Cardiac muscle cell (in vitro differentiated cells and primary cell): ENCODE results near the gene KMT5B. TPM values are rescaled to one million over a fixed set of nuclear protein-coding genes. Genes with fewer than 3 reads are reported as not detected.

ENCODE experiments used
- DNase-seq, 2 donors: peaks; one replicate each; pipeline versions ENCODE4 v3.0.0 to v3.0.0-alpha.2; 2010 to 2017; ENCODE audit warnings: low read depth in 1 of 2, low spot score in 1 of 2
- H3K27ac ChIP-seq: fragments of 200-600 bp; sonication (generic); 2 replicates; pipeline ENCODE4 v1.5.1; 2016
- H3K27me3 ChIP-seq: fragments of 200-600 bp; sonication (generic); 2 replicates; pipeline ENCODE4 v1.6.0; 2016; ENCODE audit warnings: control low read depth
- H3K36me3 ChIP-seq: fragments of 200-600 bp; sonication (generic); 2 replicates; pipeline ENCODE4 v1.5.1; 2016; ENCODE audit warnings: control low read depth
- H3K4me1 ChIP-seq: fragments of 200-600 bp; sonication (generic); 2 replicates; pipeline ENCODE4 v1.8.1; 2017; ENCODE audit warnings: low read depth, mild to moderate bottlenecking, mixed run types
- H3K4me3 ChIP-seq: fragments of 200-600 bp; sonication (generic); 2 replicates; pipeline ENCODE4 v1.5.1; 2016; ENCODE audit warnings: mild to moderate bottlenecking
- H3K9me3 ChIP-seq: fragments of 200-600 bp; sonication (generic); 2 replicates; pipeline ENCODE4 v1.5.1; 2017; ENCODE audit warnings: low read depth, mild to moderate bottlenecking, control low read depth
- polyA plus RNA-seq: library from polyadenylated mRNA; unstranded; fragments of >200 nt; fragmentation: Nextera tagmentation; extraction: Ambion mirVana; gene quantifications from 2 replicates; pipeline ENCODE4 v1.2.1, GENCODE V29; 2016
- total RNA-seq: library from RNA; depleted of rRNA; stranded (reverse); fragments of >200 nt; gene quantifications from 2 replicates; pipeline ENCODE4 v1.2.3, GENCODE V29; 2016
- TF ChIP-seq, protein P1 (sequence below): IDR thresholded peaks from 2 replicates; pipeline ENCODE4 v1.5.1; 2012; ENCODE audit warnings: low read depth, mild to moderate bottlenecking, low read length

The KMT5B gene
- total and polyA plus RNA-seq, 2 experiments from 2014 or later, result 34.1 to 36.7 TPM

DNA sequence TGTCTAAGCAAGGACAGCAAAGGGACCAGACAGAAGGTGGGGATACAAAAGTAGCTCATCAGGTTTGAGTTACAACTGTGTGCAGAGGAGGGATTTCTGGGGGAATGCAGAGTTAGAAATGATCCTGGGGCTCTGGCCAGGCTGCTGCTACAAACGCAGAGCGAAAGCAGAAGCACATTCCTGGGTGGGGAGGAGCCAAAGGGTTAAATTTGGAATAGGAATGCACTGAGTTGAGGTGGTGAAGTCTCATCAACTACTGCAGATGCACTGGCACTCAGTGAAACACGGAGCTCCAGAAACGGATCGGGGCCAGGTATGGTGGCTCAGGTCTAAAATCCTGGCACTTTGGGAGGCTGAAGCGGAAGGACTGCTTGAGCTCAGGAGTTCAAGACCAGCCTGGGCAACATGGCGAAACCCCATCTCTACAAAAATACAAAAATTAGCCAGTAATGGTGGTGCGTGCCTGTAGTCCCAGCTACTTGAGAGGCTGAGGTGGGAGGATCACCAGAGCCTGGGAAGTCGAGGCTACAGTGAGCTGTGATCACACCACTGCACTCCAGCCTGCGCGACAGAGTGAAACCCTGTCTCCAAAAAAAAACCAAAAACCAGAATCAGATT lies 95.1 kb downstream of the KMT5B start:
- Histone ChIP-seq H3K27ac (peak overlapping the region; percentile 99), H3K4me3 (peak overlapping the region; percentile 63), H3K4me1 (peaks cover 43% of the 10 kb centered on the region), H3K36me3 (no peaks in the 10 kb centered on the region), H3K27me3 (no peaks in the 10 kb centered on the region), H3K9me3 (no peaks in the 10 kb centered on the region)
- peak in 1 of 2 donors; percentile 88 for DNase-seq
- TF ChIP-seq, protein P1, sequence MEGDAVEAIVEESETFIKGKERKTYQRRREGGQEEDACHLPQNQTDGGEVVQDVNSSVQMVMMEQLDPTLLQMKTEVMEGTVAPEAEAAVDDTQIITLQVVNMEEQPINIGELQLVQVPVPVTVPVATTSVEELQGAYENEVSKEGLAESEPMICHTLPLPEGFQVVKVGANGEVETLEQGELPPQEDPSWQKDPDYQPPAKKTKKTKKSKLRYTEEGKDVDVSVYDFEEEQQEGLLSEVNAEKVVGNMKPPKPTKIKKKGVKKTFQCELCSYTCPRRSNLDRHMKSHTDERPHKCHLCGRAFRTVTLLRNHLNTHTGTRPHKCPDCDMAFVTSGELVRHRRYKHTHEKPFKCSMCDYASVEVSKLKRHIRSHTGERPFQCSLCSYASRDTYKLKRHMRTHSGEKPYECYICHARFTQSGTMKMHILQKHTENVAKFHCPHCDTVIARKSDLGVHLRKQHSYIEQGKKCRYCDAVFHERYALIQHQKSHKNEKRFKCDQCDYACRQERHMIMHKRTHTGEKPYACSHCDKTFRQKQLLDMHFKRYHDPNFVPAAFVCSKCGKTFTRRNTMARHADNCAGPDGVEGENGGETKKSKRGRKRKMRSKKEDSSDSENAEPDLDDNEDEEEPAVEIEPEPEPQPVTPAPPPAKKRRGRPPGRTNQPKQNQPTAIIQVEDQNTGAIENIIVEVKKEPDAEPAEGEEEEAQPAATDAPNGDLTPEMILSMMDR, result no peak

DNA sequence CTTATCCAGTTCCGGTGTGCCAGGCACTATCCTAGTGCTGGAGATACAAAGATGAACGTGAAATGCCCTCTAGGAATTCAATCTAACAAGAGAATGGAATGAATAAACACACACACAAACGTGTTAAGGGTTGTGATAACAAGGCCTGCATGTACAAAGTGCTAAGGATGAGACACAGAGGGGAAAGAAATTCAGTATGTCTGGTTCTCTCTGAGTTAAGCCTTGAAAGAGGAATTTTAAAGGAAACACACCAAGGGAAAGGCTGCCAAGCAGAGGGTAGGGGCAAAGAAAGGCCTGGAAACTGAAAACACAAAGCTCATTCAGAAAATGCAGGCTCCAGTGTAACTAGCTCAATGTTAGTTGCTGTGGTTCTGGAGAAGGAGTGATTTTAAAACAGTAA lies 96.1 kb downstream of the KMT5B start:
- Histone ChIP-seq H3K4me3 (no peak overlapping the region), H3K27ac (peak overlapping the region; percentile 99), H3K9me3 (no peaks in the 10 kb centered on the region), H3K27me3 (no peaks in the 10 kb centered on the region), H3K36me3 (no peaks in the 10 kb centered on the region), H3K4me1 (peaks cover 36% of the 10 kb centered on the region)
- TF ChIP-seq, protein P1, result no peak
- DNase-seq, result no peak

DNA sequence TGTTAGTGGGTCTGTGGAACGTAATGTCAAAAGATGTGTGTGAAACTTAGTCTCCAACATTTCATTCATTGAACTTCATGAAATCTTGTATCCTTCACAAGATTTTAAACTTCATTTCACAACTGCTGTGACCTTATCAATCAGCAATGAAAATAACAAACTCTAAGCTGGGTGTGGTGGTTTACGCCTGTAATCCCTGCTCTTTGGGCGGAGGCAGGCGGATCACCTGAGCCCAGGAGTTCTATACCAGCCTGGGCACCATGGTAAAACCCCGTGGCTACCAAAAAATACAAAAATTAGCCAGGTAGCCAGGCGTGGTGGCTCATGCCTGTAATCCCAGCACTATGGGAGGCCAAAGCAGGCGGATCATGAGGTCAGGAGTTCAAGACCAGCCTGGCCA lies 97.0 kb downstream of the KMT5B start:
- peak overlapping the region; percentile 42 for H3K27ac ChIP-seq
- TF ChIP-seq, protein P1, result no peak
- no peak overlapping the region for H3K4me3 ChIP-seq
- DNase-seq, result no peak
- H3K27me3 ChIP-seq, result no peaks in the 10 kb centered on the region
- peaks cover 32% of the 10 kb centered on the region for H3K4me1 ChIP-seq
- H3K9me3 ChIP-seq, result no peaks in the 10 kb centered on the region
- H3K36me3 ChIP-seq, result no peaks in the 10 kb centered on the region

DNA sequence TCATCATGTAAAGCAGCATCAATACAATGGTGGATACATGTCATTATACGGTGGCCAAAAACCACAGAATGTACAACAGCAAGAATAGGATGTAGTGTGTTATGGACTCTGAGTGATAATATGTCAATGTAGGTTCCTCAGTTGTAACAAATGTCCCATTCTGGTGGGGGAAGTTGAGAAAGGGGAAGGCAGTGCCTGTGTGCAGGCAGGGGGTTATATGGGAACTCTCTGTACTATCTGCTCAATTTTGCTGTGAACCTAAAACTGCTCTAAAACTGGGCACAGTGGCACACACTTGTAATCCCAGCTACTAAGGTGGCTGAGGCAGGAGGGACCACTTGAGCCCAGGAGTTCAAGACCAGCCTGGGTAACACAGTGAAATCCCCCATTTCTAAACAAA lies 97.8 kb downstream of the KMT5B start:
- H3K27me3 ChIP-seq, result no peaks in the 10 kb centered on the region
- no peak for DNase-seq
- H3K36me3 ChIP-seq, result no peaks in the 10 kb centered on the region
- H3K4me3 ChIP-seq, result no peak overlapping the region
- H3K4me1 ChIP-seq, result peaks cover 32% of the 10 kb centered on the region
- peak overlapping the region; percentile 42 for H3K27ac ChIP-seq
- TF ChIP-seq, protein P1, result no peak
- no peaks in the 10 kb centered on the region for H3K9me3 ChIP-seq

DNA sequence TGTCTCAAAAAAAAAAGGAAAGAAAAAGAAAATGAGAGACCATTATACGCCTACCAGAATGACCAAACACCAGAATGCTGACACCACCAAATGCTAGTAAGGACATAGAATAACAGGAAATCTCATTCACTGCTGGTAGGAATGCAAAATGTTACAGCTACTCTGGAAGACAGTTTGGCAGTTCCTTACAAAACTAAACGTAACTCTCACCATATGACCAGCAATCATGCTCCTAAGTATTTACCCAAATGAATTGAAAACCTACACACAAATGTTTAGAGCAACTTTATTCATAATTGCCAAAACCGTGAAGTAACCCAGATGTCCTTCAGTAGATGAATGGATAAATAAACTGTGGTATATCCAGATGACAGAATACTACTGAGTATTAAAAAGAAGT lies 99.1 kb downstream of the KMT5B start:
- Histone ChIP-seq H3K9me3 (no peaks in the 10 kb centered on the region), H3K4me3 (no peak overlapping the region), H3K27ac (peak overlapping the region; percentile 22), H3K27me3 (no peaks in the 10 kb centered on the region), H3K36me3 (no peaks in the 10 kb centered on the region), H3K4me1 (peaks cover 23% of the 10 kb centered on the region)
- peak in 1 of 2 donors; percentile 39 for DNase-seq
- TF ChIP-seq, protein P1, result no peak
